Measurements from ENCODE around the gene CCDC117. TPM values are rescaled to one million over a fixed set of nuclear protein-coding genes. Genes with fewer than 3 reads are reported as not detected.

Gene CCDC117
- polyA plus RNA-seq, 1 of the 3 experiments (the other 2 are of a cell fraction), result 4.2 TPM

DNA sequence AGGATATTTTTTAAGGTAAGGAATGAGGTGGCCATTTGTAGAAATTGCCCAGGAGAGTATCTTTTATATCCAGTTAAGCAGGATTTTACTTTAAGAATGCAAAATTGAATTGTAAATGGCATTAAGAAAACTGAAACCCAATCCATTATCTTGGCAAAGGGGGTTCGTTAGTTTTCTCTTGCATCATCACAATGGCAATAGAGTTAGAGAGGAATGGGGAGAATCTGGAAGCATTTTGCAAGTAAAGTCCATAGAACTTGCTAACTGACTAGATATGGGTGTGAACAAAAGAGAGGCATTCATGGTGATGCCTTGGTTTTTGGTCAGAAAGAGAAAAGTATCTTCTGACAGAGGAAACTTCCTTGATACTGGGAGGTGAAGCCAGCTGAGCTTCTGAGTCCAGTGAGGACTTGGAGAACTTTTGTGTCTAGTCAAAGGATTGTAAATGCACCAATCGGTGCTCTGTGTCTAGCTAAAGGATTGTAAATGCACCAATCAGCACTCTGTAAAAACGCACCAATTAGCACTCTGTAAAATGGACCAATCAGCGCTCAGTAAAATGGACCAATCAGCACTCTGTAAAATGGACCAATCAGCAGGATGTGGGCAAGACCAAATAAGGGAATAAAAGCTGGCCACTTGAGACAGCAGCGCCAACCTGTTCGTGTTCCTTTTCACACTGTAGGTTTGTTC, 3.6 kb upstream of the CCDC117 start:
- Histone ChIP-seq H2AFZ (ENCODE audit: low read depth) (no peak overlapping the region), H3K9me2 (no peaks in the 10 kb centered on the region), H3K4me1 (ENCODE audit: control insufficient read depth in 1 of 2, insufficient read depth in 2 of 2, low read depth in 1 of 2, low read length in 1 of 2) (no peaks in the 10 kb centered on the region), H3K27me3 (ENCODE audit: insufficient read depth) (no peaks in the 10 kb centered on the region), H3K79me2 (ENCODE audit: insufficient read depth) (peaks cover 8% of the 10 kb centered on the region), H4K20me1 (ENCODE audit: insufficient read depth) (no peaks in the 10 kb centered on the region), H3K9ac (no peak overlapping the region), H3F3A (replicated peaks; ENCODE audit: insufficient read depth) (peaks cover 7% of the 10 kb centered on the region), H3K9me3 (no peaks in the 10 kb centered on the region), H3K27ac (ENCODE audit: low read depth in 2 of 2, low read length in 1 of 2) (no peak overlapping the region), H3K36me3 (replicated peaks in 1 of 2; ENCODE audit: control insufficient read depth in 1 of 2, insufficient read depth in 2 of 2, low read length in 1 of 2) (no peaks in the 10 kb centered on the region), H3K4me3 (ENCODE audit: low read depth in 2 of 2, low read length in 1 of 2) (no peak overlapping the region), H3K4me2 (no peak overlapping the region)
- TF ChIP-seq POLR2AphosphoS5 (IDR thresholded peaks at IDR 0.05; ENCODE audit: low read depth, low read length), result no peak
- TF ChIP-seq GATA2 (CRISPR knock-in tag; IDR thresholded peaks at IDR 0.05), result no peak
- no peak for TF ChIP-seq TEAD4 (IDR thresholded peaks at IDR 0.05; ENCODE audit: borderline replicate concordance, insufficient read depth)
- TF ChIP-seq TCF12 (IDR thresholded peaks at IDR 0.05), result no peak
- no peak for TF ChIP-seq CHD2 (IDR thresholded peaks at IDR 0.05; ENCODE audit: low read length, partially characterized antibody)
- no peak for TF ChIP-seq PBX3 (IDR thresholded peaks at IDR 0.05)
- no peak for TF ChIP-seq CTCF (IDR thresholded peaks at IDR 0.05)
- ChIA-PET CTCF (interaction anchor here (0.6 kb wide), 1 partner anchor 742 kb away, joined by 3 read pairs; no protein-coding TSS in a partner anchor), POLR2A (no interaction called here)
- 81% methylated on average over 6 of the region's 6 CpGs for WGBS (ENCODE audit: low lambda C conversion rate)
- DNase-seq, result no peak

- H3K9ac ChIP-seq, result no peak overlapping the region
- 85% methylated on average over 14 of the region's 14 CpGs for WGBS (ENCODE audit: low lambda C conversion rate)
- H2AFZ ChIP-seq (ENCODE audit: low read depth), result no peak overlapping the region
- POLR2A ChIA-PET, result no interaction called here
- no peaks in the 10 kb centered on the region for H3K9me3 ChIP-seq
- CTCF ChIA-PET, result interaction anchor here (0.6 kb wide), 1 partner anchor 742 kb away, joined by 3 read pairs; no protein-coding TSS in a partner anchor
- no peak for TF ChIP-seq TCF12 (IDR thresholded peaks at IDR 0.05)
- TF ChIP-seq NFIC (IDR thresholded peaks at IDR 0.05; ENCODE audit: borderline replicate concordance), result no peak
- no peak for TF ChIP-seq MAX (IDR thresholded peaks at IDR 0.05; ENCODE audit: low read depth)
- no peak for TF ChIP-seq CHD2 (IDR thresholded peaks at IDR 0.05; ENCODE audit: low read length, partially characterized antibody)
- H3K9me2 ChIP-seq, result no peaks in the 10 kb centered on the region
- H3K4me2 ChIP-seq, result no peak overlapping the region
- no peak overlapping the region for H3K4me3 ChIP-seq (ENCODE audit: low read depth in 2 of 2, low read length in 1 of 2)
- no peak for DNase-seq
- no peaks in the 10 kb centered on the region for H3K4me1 ChIP-seq (ENCODE audit: control insufficient read depth in 1 of 2, insufficient read depth in 2 of 2, low read depth in 1 of 2, low read length in 1 of 2)
- H3K27ac ChIP-seq (ENCODE audit: low read depth in 2 of 2, low read length in 1 of 2), result no peak overlapping the region
- H3K27me3 ChIP-seq (ENCODE audit: insufficient read depth), result no peaks in the 10 kb centered on the region
- peaks cover 15% of the 10 kb centered on the region for H3K79me2 ChIP-seq (ENCODE audit: insufficient read depth)
- H3K36me3 ChIP-seq (replicated peaks in 1 of 2; ENCODE audit: control insufficient read depth in 1 of 2, insufficient read depth in 2 of 2, low read length in 1 of 2), result peaks cover 0 to 2% of the 10 kb centered on the region in 2 experiments
- peaks cover 7% of the 10 kb centered on the region for H3F3A ChIP-seq (replicated peaks; ENCODE audit: insufficient read depth)
- H4K20me1 ChIP-seq (ENCODE audit: insufficient read depth), result no peaks in the 10 kb centered on the region
These were observed 3.0 kb upstream of the CCDC117 start for GRCh38 chr22:28769394-28770085.
